Stimulated activated CD8-positive, alpha-beta memory T cell treated with anti-CD3 and anti-CD28 coated beads, Interleukin-2, amount 100 ng/mL, for 1 hour (primary cell): Measurements from ENCODE around the gene STAP2.
"Not testable (repeated sequence)": the region's sequence is repeated elsewhere in the genome, so short reads cannot be mapped to it uniquely, and the experiment has no call there.

Source experiments
- DNase-seq, 2 donors: peaks; one replicate each; pipeline ENCODE4 v3.0.0-alpha.2; 2020; ENCODE audit warnings: low read depth in 2 of 2

STAP2 gene

DNA sequence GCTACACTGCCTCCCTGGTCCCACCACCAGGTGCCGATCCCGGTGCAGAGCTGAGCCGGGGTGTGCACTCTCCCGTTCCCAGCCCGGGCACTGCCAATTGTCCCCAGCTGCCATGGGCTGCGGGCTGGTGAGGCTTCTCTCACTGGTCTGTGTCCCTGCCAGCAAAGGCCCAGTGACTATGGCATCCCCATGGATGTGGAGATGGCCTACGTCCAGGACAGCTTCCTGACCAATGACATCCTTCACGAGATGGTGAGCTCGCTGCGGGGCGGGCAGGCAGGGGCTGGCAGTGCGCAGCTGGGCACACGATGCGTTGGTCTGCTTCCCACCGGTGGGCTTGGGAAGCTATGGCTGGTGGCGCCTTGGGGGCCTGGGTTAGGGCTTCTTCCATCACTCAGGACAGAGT is 19.3 kb upstream of the STAP2 start:
- no peak for DNase-seq

DNA sequence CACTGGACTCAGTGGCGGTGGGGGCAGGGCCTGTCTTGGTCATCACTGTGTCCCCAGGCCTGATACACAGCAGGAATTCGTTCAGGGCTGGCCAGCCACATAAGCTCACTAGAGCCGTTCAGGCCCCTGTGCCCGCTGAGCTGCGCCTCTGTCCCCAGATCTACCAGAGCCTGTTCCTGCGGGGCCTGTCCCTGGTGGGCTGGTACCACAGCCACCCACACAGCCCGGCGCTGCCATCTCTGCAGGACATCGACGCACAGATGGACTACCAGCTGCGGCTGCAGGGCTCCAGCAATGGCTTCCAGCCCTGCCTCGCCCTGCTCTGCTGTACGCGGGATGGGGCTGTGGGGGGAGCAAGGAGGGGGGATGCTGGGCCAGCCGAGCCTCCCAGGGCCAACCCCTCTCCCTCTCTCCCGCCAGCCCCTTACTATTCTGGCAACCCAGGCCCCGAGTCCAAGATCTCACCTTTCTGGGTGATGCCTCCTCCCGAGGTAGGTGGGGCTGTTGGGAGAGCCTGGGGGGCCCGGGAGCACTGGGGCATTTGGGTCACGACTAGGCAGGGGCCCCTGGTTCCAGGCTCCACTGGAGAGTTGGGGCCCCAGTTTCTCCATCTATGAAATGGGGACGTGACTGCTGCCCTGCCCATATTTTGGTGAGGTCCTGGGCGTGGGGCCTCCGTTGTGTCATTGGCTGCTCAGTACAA is 18.6 kb upstream of the STAP2 start:
- no peak for DNase-seq

DNA sequence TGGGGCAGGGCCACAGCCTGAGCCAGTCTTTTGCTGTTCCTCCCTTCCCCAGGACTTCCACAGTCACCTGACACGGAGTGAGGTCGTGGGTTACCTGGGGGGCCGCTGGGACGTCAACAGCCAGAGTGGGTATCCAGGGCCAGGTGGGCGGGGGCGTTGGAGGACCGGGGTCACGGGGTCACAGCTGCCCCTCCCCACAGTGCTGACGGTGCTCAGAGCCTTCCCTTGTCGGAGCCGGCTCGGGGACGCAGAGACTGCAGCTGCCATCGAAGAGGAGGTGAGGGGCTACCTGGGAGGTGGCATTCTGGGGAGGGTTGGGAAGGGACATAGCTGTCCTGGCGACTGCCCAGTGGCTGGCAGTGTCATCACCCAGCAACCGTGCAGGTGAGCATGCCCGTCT is 16.3 kb upstream of the STAP2 start:
- DNase-seq = no peak

DNA sequence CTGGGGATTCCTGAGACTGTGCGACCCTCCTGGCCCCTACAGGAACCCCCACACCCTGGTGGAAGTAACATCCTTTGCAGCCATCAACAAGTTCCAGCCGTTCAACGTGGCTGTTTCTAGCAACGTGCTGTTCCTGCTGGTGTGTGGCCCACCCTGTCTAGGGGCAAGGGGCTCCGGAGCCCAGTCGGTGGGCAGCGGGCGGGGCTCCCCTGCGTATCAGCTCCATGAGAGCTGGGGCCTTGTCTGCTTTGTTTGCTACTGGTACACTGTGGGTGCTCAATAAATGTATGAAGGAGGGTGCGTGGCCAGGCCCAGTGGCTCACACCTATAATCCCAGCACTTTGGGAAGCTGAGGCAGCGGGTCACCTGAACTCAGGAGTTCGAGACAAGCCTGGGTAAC is 15.7 kb upstream of the STAP2 start:
- no peak for DNase-seq

DNA sequence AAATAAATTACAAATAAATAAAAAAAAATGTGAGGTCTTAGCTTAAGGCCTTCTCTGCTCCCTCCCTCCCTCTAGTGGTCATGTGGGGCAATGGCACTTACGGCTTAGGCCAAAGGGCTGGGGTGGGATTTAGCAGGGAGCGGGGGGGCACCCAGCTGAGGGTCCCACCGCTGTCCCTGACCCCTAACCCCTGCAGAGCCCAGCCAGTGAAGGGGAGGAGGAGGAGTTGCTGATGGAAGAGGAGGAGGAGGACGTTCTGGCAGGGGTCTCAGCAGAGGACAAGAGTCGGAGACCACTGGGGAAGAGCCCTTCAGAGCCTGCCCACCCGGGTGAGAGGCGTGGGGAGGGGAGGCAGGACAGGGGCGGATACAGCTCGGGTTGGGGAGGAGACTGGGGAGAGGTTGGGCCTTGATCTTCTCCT is 14.1 kb upstream of the STAP2 start:
- DNase-seq = peak in 1 of 2 donors; percentile 35

DNA sequence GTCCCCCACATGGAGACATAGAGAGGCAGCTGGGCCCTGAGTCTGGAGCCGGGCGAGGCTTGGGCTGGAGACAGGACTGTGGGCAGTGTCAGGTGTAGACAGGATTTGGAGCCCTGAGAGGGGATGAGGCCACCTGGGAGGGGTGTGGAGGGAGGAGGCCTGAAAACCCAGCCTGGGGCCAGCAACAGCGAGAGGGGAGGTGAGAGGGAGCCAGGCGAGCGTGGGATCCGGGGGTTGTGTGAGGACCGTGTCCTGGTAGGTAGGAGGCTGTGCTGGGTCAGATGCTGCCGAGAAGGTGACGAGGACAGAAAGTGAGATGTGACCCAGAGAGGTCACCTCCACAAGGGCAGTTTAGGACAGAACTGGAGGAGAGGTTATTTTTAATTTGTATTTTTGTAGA is 12.1 kb upstream of the STAP2 start:
- DNase-seq = no peak

DNA sequence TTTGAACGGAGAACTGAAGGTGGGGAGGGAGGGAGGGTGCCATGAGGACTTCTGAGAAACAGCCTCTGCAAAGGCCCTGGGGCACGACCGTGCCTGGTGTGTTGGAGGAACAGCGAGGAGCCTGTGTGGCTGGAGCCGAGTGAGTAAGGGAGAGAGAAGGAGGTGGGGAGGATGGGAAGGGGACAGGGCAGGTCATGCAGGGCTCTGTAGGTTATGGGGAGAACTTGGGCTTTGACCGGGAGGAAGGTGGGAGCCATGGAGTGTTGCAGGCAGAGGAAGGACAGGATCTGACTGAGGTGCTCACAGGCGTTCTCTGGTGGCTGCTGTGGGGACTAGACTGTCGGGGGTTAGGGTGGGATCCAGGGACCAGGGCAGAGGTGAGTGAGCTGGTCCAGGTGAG is 11.5 kb upstream of the STAP2 start:
- DNase-seq = no peak

DNA sequence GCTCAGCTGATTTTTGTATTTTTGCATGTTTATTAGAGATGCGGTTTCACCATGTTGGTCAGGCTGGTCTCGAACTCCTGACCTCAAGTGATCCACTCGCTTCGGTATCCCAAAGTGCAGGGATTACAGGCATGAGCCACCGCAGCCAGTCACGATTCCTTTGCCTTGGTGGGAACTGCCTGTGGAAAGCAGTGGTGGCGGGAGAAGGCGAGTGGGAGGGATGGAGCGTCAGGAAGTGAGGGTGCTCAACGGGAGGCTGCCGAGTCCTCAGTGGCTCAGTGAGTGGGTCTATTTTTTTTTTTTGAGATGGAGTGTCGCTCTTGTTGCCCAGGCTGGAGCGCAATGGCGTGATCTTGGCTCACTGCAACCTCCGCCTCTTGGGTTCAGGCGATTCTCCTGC is 10.6 kb upstream of the STAP2 start:
- not testable (repeated sequence) for DNase-seq

DNA sequence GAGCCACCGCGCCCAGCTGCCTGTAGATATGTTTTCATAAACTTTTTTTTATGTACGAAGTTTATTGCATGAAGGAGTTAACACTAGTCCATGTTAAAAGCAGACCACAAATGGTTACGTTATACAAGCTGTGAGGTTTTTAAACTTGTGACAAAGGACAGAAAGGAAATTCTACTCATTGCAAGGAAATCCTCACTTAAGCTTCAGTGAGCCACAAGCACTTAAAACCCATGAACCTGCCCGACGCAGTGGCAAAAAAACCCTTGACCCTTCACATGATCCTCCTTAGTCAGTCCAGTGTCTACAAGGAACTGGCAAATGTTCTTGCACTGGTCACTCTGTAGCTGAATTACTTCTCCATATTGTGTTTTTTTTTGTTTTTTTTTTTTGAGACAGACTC is 8.9 kb upstream of the STAP2 start:
- no peak for DNase-seq

DNA sequence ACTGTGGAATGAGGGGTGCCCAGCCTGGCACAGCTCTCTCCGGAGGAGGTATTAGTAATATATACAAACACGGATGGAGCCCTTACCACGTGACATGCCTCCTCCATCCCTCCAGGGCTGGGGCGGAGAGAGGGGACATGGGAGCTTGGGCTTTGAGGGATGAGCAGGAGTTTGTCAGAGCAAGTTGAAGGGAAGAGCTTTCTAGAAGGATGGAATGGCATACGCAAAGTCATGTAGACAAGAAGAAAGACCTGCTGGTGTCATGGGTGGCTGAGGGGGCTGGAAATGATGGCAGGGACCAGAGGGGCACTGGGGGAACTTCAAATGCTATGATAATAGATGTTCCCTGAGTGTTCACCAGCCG is 7.4 kb upstream of the STAP2 start:
- no peak for DNase-seq

DNA sequence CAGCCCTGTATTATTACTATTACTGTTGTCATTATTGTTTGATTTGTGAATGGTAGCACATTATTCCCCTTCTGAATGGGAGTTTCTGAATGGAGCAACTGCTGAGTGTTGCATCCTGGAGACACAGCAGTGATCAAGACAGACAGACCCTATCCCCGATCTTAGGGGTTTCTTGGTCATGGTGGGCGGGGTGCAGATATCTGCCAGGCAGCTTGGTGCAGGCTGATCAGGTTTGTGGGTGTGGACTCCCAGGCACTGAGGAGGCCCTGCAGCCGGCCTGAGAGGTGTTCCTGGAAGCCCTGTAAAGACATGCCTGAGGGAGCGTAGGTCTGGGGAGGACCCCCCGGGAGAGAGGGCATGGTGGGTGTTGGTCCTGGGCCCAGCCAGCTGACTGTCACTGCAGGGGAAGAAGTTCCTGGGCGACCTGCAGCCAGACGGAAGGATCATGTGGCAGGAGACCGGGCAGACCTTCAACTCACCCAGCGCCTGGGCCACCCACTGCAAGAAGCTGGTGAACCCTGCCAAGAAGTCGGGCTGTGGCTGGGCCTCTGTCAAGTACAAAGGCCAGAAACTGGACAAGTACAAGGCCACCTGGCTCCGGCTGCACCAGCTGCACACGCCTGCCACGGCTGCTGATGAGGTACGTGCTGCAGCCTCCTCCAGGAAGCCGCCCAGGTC is 6.9 kb upstream of the STAP2 start:
- no peak for DNase-seq

DNA sequence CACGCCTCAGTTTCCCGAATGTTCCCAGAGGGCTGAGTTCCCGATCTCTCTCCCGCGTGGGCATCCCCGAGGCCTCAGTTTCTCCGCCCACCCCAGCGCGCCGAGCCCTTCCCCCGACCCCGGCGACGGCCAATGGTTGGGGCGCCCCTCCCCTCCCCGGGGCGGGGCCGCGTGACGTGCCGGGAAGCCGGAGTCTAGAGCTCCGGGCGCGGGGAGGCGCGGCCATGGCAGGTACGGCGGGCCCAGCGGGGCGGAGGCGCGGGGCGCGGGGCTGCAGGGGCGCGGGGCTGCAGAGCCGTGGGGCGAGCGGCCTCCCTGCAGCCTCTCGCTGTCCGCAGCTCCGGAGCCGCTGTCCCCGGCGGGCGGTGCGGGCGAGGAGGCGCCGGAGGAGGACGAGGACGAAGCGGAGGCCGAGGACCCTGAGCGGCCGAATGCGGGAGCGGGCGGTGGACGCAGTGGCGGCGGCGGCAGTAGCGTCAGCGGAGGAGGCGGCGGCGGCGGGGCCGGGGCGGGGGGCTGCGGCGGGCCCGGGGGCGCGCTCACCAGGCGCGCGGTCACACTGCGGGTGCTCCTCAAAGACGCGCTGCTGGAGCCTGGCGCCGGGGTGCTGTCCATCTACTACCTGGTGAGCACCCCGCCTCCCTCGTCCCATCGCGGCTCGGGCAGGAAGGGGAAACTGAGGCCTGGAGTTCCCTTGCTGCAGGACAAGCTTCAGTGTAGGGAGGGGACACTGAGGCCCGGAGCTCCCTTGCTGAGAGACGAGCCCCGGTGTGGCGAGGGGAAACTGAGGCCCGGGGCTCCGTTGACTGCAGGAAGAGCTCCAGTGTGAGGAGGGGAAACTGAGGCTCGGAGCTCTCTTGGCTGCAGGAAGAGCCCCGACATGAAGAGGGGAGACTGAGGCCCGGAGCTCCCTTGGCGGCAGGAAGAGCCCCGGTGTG is 5.0 kb upstream of the STAP2 start, which contains the start of gene MPND:
TSS of gene MPND (plus strand) at position 193 of the 938 bp plus-strand sequence. CDS start at position 225, 32 bp downstream.
- DNase-seq = peak; percentile 81 to 86

DNA sequence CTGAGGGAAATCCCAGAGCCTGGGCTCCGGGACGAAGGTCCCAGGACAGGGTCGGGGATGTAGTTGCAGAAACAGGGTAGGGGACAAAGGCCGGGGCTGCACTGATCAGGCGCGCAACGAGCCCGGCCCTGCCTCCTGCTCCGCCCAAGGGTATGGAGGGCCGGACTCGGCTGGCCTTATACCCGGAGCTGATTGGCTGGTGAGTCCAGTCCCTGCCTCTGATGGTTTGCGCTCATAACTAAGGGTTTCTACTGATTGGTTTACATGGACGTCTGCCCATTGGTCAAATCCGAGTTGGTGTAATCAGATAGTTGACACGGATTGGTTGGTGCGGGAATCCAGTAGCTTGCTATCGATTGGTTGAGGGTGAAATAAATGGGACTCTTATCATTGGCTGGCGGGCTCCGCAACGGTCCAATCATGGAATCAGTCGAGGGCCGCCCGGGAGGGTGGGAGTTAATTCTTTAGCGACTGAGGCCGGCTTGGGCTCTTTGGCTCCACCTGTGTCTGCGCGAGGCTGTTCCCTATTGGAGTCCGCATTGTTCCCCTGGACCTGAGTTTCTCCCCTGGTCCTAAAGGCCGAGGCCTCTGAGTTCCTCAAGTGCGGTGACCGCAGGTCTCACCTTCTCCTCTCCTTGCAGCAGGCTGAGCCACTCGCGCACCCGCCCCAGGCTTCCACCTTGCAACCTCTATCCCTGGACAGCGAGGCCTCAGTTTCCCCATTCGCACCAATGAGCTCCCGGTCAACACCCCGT is 4.2 kb upstream of the STAP2 start:
- peak; percentile 69 to 77 for DNase-seq

DNA sequence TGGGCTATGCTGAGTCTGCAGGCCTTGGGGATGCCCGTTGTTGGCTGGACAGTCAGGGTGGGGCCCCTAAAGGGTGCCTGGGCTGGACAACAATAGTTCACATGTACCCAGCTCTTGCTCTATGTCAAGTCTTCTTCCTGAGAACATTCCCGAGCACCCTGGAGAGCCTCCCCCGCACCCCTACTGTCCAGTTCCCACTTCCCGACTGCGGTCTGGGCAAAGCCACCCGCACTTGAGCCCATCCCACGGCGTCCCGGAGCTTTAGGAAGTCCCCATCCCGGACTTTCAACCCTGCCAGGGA is 3.6 kb upstream of the STAP2 start:
- no peak for DNase-seq

DNA sequence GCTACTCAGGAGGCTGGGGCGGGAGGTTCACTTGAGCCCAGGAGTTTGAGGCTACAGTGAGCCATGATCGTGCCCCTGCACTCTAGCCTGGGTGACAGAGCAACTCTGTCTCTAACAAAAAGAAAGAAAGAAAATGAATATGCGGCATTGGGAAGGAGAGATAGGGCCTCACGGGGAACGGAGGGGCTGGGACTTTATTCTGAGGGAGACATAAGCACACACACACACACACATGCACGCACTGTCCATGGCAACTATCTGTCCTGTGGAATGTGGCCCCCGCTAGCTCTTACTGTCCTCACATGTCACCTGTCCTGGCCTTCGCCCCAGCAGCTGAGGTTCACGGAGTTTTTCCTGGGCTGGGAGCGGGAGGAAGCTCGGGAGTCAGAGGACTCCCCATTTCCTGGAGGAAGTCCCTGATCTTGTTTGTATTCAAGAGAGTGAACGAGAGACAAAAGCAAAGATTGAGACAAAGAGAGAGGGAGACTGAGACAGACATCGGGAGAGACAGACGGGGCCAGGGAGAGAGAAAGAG is 654 bp downstream of the STAP2 start:
- DNase-seq = no peak

DNA sequence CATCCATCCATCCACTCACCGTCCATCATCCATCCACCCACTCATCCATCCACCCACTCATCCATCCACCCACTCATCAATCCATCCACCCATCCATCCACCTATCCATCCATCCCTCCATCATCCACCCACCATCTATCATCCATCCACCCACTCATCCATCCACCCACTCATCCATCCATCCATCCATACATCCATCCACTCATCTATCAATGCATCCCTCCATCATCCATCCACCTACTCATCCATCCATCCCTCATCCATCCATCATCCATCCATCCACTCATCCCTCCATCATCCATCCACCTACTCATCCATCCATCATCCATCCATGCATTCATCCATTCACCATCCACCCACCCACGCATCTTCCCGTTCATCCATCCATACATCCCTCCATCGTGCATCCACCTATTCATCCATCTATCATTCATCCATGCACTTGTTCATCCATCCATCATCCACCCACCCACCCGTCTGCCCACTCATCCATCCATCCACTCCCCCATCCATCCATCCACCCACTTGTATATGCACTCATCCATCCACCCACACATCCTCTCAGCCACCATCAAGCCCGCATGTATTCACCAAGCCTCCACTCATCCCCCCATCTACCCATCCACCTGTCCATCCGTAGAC is 3.6 kb downstream of the STAP2 start:
- no peak for DNase-seq

DNA sequence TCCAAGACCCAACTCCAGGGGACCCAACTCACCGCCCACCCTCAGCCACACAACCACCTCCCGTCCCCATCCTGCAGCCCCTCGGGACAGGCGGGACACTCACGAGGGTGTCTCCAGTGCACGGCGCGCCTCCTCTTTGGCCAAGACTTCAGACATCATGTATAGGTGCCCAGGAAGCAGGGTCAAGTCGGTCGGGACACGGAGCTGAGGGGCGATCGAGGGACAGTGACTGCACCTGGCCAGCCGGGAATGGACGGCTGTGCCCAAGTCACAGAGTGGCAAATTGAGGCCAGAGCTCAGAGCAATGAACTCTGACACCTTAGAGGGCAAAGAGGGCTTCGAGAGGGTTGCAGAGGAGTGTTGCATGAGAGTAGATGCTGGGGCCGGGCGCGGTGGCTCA is 8.8 kb downstream of the STAP2 start:
- DNase-seq = no peak

DNA sequence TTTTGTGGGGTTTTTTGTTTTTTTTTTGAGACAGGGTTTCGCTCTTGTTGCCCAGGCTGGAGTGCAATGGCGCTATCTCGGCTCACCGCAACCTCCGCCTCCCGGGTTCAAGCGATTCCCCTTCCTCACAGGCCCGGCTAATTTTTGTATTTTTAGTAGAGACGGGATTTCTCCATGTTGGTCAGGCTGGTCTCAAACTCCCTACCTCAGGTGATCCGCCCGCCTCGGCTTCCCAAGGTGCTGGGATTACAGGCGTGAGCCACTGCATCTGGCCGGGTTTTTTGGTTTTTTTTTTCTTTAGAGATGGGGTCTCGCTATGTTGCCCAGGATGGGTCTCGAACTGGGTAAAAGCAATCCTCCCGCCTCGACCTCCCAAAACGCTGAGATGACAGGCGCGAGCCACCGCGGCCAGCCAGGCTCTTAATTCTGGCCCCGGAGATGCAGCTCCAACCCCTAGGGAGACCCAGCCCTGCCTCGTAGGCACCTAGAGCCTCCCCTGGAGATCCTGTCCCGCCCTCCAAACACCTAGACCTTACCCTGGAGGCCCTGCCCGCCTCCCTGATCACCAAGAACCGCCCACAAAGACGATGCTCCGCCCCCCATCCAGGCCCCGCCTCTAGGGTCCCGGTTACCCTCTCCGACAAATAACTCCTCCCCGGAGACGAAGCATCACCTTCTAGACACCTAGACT is 9.5 kb downstream of the STAP2 start:
- DNase-seq = not testable (repeated sequence)

DNA sequence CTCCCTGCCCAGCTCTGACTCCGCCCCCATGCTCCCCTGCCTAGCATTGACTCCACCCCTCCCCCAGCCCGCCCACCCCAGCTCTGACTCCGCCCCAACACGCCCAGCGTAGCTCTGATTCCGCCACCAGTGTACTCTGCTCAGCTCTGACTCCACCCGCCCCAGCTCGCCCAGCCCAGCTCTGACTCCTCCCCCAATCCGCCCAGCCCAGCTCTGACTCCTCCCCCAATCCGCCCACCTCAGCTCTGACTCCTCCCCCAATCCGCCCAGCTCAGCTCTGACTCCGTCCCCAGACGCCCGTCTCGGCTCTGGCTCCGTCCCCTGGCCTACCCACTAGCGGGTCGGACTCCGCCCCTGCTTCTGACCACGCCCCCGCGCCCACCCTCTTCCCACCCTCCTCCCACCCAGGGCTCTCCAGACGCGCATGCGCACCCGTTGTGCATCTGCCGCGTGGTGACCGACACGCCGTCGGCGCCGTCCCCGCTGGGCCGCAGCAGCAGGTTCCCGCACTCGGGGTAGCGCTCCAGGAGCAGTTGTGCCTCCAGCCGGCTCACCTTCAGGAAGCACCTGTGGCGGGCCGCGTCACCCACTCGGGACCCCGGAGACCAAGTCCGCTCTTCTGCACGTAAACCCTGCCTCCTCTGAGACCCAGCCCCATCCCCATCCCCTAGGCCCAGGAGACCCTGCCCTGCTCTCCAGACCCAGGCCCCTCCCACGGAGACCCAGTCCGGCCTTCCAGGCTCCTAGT is 10.2 kb downstream of the STAP2 start:
- DNase-seq = peak; percentile 87 to 98

DNA sequence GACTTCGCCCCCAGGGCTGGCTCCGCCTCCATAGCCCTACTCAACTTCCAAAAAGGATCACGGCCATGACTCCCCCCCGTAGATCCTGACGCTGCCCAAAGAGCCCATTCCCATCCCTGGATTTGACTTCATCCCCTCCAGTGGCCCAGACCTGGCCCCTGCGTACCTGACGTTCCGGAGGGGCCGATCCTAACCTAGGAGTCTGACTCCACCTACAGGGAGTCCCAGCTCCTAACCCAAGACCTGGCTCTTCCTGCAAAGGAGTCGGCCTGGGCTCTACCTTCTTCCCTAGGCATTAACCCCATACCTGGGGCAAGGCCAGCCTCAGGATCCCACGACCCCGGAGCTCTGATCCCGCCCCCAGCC is 10.8 kb downstream of the STAP2 start:
- DNase-seq = no peak
